Mesendoderm (in vitro differentiated cells): ENCODE results near the gene ARHGAP45.

Experiments
- DNase-seq: peaks from one replicate; pipeline ENCODE4 v3.0.0; 2013
- H2AK5ac ChIP-seq: 2 replicates; pipeline ENCODE4 v1.6.1; 2013; ENCODE audit warnings: low read length, inconsistent platforms
- H2BK120ac ChIP-seq: 2 replicates; pipeline ENCODE4 v1.6.1; 2013; ENCODE audit warnings: low read depth, mild to moderate bottlenecking, low read length, moderate library complexity, mixed read lengths
- H2BK15ac ChIP-seq: replicated peaks from 2 replicates; pipeline ENCODE4 v1.6.1; 2013; ENCODE audit warnings: low read depth, mild to moderate bottlenecking, moderate library complexity
- H2BK5ac ChIP-seq: 2 replicates; pipeline ENCODE4 v1.6.1; 2013; ENCODE audit warnings: low read length, inconsistent platforms
- H3K18ac ChIP-seq: 2 replicates; pipeline ENCODE4 v1.6.1; 2013; ENCODE audit warnings: mild to moderate bottlenecking, low read length, mixed read lengths
- H3K23ac ChIP-seq: one replicate; pipeline ENCODE4 v1.6.1; 2013; ENCODE audit warnings: low read length
- H3K27ac ChIP-seq: 2 replicates; pipeline ENCODE4 v1.5.1; 2013; ENCODE audit warnings: low read depth, mild to moderate bottlenecking, inconsistent platforms, low read length, moderate library complexity
- H3K27me3 ChIP-seq: 2 replicates; pipeline ENCODE4 v1.6.1; 2013; ENCODE audit warnings: low read length, control low read depth, mild to moderate bottlenecking, inconsistent platforms; ENCODE audit not compliant: insufficient read depth, poor library complexity
- H3K36me3 ChIP-seq: 2 replicates; pipeline ENCODE4 v1.6.1; 2013; ENCODE audit warnings: low read length, inconsistent platforms; ENCODE audit not compliant: control insufficient read depth, insufficient read depth
- H3K4ac ChIP-seq: one replicate; pipeline ENCODE4 v1.6.1; 2013; ENCODE audit warnings: low read depth, mild to moderate bottlenecking, low read length, moderate library complexity
- H3K4me1 ChIP-seq: 2 replicates; pipeline ENCODE4 v1.6.1; 2013; ENCODE audit warnings: low read depth, low read length, inconsistent platforms; ENCODE audit not compliant: control insufficient read depth
- H3K4me2 ChIP-seq: 2 replicates; pipeline ENCODE4 v1.6.1; 2013; ENCODE audit warnings: low read length
- H3K4me3 ChIP-seq: 2 replicates; pipeline ENCODE4 v1.5.1; 2013; ENCODE audit warnings: mild to moderate bottlenecking, low read length
- H3K56ac ChIP-seq: one replicate; pipeline ENCODE4 v1.6.1; 2013; ENCODE audit warnings: low read length
- H3K79me1 ChIP-seq: 2 replicates; pipeline ENCODE4 v1.6.1; 2013; ENCODE audit warnings: low read length, inconsistent platforms
- H3K79me2 ChIP-seq: 2 replicates; pipeline ENCODE4 v1.6.1; 2013; ENCODE audit warnings: mild to moderate bottlenecking, low read length; ENCODE audit not compliant: control insufficient read depth, insufficient read depth
- H3K9ac ChIP-seq: 2 replicates; pipeline ENCODE4 v1.6.1; 2013; ENCODE audit warnings: low read length, inconsistent platforms
- H4K5ac ChIP-seq: one replicate; pipeline ENCODE4 v1.6.1; 2013; ENCODE audit warnings: low read length
- H4K8ac ChIP-seq: one replicate; pipeline ENCODE4 v1.6.1; 2013; ENCODE audit warnings: low read depth, mild to moderate bottlenecking, control low read depth, low read length, moderate library complexity
- WGBS: extraction: QIAGEN DNeasy Blood & Tissue Kit; methylation state at CpG from one replicate; pipeline ENCODE4 v1.1.7; 2013; ENCODE audit warnings: low lambda C conversion rate, missing lambda C conversion rate; ENCODE audit not compliant: insufficient coverage; ENCODE audit errors: extremely low coverage; 5-methylcytosine and 5-hydroxymethylcytosine counted together

ARHGAP45 gene

GRCh38 chr19:1119475-1120217, 52.7 kb downstream of the ARHGAP45 start:
- Histone ChIP-seq H3K27ac (no peak overlapping the region), H3K18ac (no peak overlapping the region), H3K4me2 (no peak overlapping the region), H4K5ac (no peak overlapping the region), H2BK5ac (no peak overlapping the region), H4K8ac (no peak overlapping the region), H2BK15ac (no peak overlapping the region), H3K9ac (no peak overlapping the region), H2BK120ac (no peak overlapping the region), H3K36me3 (peaks cover 6% of the 10 kb centered on the region), H3K27me3 (no peaks in the 10 kb centered on the region), H3K79me2 (no peaks in the 10 kb centered on the region), H3K4me3 (no peak overlapping the region), H3K56ac (no peak overlapping the region), H3K4me1 (no peaks in the 10 kb centered on the region), H3K79me1 (no peaks in the 10 kb centered on the region), H3K4ac (no peak overlapping the region), H2AK5ac (no peak overlapping the region), H3K23ac (no peak overlapping the region)
- no CpG with 5 or more reads among the region's 50 CpGs for WGBS
- no peak for DNase-seq

DNA sequence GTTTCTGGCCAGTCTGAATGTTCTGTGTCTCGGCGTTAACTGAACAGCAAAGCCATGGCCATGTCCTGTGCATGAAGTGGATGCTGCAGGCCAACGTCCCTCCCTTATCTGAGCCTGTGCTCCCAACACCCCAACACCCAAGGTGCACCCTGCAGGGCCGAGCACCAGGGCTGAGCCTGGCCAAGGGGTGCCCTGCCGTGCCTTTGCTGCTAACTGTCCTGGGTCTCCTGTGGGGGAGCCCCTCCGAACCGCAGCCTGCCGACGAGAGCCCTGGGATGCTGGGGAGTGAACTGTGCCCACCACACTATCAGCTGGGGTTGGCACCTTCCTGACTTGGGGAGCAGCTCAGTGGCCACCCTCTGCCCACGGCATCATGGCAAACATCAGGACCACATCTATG, 54.4 kb downstream of the ARHGAP45 start:
- no peak overlapping the region for H2BK120ac ChIP-seq
- no peaks in the 10 kb centered on the region for H3K4me1 ChIP-seq
- H3K23ac ChIP-seq, result no peak overlapping the region
- H3K27me3 ChIP-seq, result no peaks in the 10 kb centered on the region
- H2BK5ac ChIP-seq, result no peak overlapping the region
- H4K8ac ChIP-seq, result no peak overlapping the region
- no peak overlapping the region for H3K4ac ChIP-seq
- no peak overlapping the region for H3K9ac ChIP-seq
- H2AK5ac ChIP-seq, result no peak overlapping the region
- no peak overlapping the region for H3K56ac ChIP-seq
- no peak for DNase-seq
- H3K36me3 ChIP-seq, result peaks cover 6% of the 10 kb centered on the region
- no peak overlapping the region for H3K27ac ChIP-seq
- H3K79me1 ChIP-seq, result no peaks in the 10 kb centered on the region
- H3K79me2 ChIP-seq, result no peaks in the 10 kb centered on the region
- H3K4me2 ChIP-seq, result no peak overlapping the region
- H4K5ac ChIP-seq, result no peak overlapping the region
- no CpG with 5 or more reads among the region's 10 CpGs for WGBS
- no peak overlapping the region for H3K18ac ChIP-seq
- no peak overlapping the region for H2BK15ac ChIP-seq
- no peak overlapping the region for H3K4me3 ChIP-seq

GRCh38 chr19:1122021-1122971, 55.3 kb downstream of the ARHGAP45 start:
- H2BK15ac ChIP-seq, result no peak overlapping the region
- no CpG with 5 or more reads among the region's 63 CpGs for WGBS

GRCh38 chr19:1122972-1123363, 56.0 kb downstream of the ARHGAP45 start:
- Histone ChIP-seq H3K27me3 (no peaks in the 10 kb centered on the region), H3K23ac (no peak overlapping the region), H2BK5ac (no peak overlapping the region), H3K56ac (no peak overlapping the region), H2AK5ac (no peak overlapping the region), H4K5ac (no peak overlapping the region), H3K4me2 (no peak overlapping the region), H4K8ac (no peak overlapping the region), H3K9ac (no peak overlapping the region), H3K27ac (no peak overlapping the region), H3K79me2 (no peaks in the 10 kb centered on the region), H3K36me3 (peaks cover 6% of the 10 kb centered on the region), H3K4me1 (no peaks in the 10 kb centered on the region), H2BK120ac (no peak overlapping the region), H3K79me1 (no peaks in the 10 kb centered on the region), H3K4me3 (no peak overlapping the region), H3K18ac (no peak overlapping the region), H3K4ac (no peak overlapping the region), H2BK15ac (no peak overlapping the region)
- WGBS, result no CpG with 5 or more reads among the region's 21 CpGs
- DNase-seq, result peak; percentile 85

More at GRCh38 chr19:1122021-1122971, 55.3 kb downstream of the ARHGAP45 start:
- Histone ChIP-seq H3K79me1 (no peaks in the 10 kb centered on the region), H3K4me2 (no peak overlapping the region), H4K5ac (no peak overlapping the region), H3K9ac (no peak overlapping the region), H3K4ac (no peak overlapping the region), H3K4me1 (no peaks in the 10 kb centered on the region), H3K18ac (no peak overlapping the region), H3K27ac (no peak overlapping the region), H3K36me3 (peaks cover 6% of the 10 kb centered on the region), H3K79me2 (no peaks in the 10 kb centered on the region), H3K27me3 (no peaks in the 10 kb centered on the region), H2BK120ac (no peak overlapping the region), H3K4me3 (no peak overlapping the region), H3K23ac (no peak overlapping the region), H3K56ac (no peak overlapping the region), H4K8ac (no peak overlapping the region), H2BK5ac (no peak overlapping the region), H2AK5ac (no peak overlapping the region)
- no peak for DNase-seq

DNA sequence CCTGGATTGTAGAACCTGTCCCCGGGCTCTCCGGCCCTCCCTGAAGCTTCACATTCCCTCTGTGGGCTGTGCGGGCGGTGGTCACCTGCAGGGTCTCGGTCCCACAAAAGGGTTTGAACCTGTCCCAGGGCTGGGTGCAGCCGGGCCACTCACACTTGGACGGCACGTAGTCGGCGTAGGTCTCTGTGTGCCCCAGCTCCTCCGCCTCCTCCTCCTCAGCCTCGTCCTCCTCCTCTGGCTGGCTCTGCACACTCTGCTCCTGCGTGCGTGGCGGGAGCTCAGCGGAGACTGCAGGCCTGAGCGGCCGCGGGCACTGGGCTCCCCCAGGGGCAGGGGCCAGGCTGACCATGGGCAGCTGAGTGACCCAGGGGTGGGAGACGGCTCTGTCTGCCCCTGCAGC, 56.4 kb downstream of the ARHGAP45 start:
- Histone ChIP-seq H3K4ac (no peak overlapping the region), H3K9ac (no peak overlapping the region), H3K27ac (no peak overlapping the region), H4K8ac (no peak overlapping the region), H2BK120ac (no peak overlapping the region), H2BK5ac (no peak overlapping the region), H2AK5ac (no peak overlapping the region), H3K79me1 (no peaks in the 10 kb centered on the region), H3K36me3 (peaks cover 6% of the 10 kb centered on the region), H4K5ac (no peak overlapping the region), H3K23ac (no peak overlapping the region), H3K18ac (no peak overlapping the region), H2BK15ac (no peak overlapping the region), H3K27me3 (no peaks in the 10 kb centered on the region), H3K4me2 (no peak overlapping the region), H3K4me3 (no peak overlapping the region), H3K4me1 (no peaks in the 10 kb centered on the region), H3K56ac (no peak overlapping the region), H3K79me2 (no peaks in the 10 kb centered on the region)
- WGBS, result no CpG with 5 or more reads among the region's 20 CpGs
- no peak for DNase-seq
